Colonic mucosa (tissue), 4 donors: ENCODE data around the gene RAD51B. TPM values are rescaled to one million over a fixed set of nuclear protein-coding genes. Genes with fewer than 3 reads are reported as not detected.

Source experiments
- DNase-seq: peaks from one replicate; pipeline ENCODE4 v3.0.0-alpha.2; 2020
- H3K27ac ChIP-seq: fragments of 200-600 bp; one replicate; pipeline ENCODE4 v1.8.0; 2021
- H3K27me3 ChIP-seq: fragments of 200-600 bp; one replicate; pipeline ENCODE4 v1.8.0; 2021
- H3K36me3 ChIP-seq: fragments of 200-600 bp; one replicate; pipeline ENCODE4 v1.8.0; 2021
- H3K4me1 ChIP-seq: fragments of 200-600 bp; one replicate; pipeline ENCODE4 v1.8.0; 2021; ENCODE audit warnings: mild to moderate bottlenecking
- H3K4me3 ChIP-seq: fragments of 200-600 bp; one replicate; pipeline ENCODE4 v1.8.0; 2021
- H3K9ac ChIP-seq, 2 donors: one replicate each; pipeline ENCODE4 v1.7.0; 2013; ENCODE audit warnings: control low read depth in 2 of 2, low read depth in 2 of 2, low read length in 2 of 2
- H3K9me3 ChIP-seq: fragments of 200-600 bp; one replicate; pipeline ENCODE4 v1.8.0; 2021
- intact Hi-C: fragments of 100-400 bp; cut with DNase I; formaldehyde crosslinking; loops from one replicate; pipeline ENCODE4 v1.14.1; 2022
- total RNA-seq, 2 donors: library from RNA; stranded (reverse); fragmentation: NEBNext Ultra II Directional in 1 of 2; extraction: Animal tissue kit (Norgen Biotek cat#: 25700) in 1 of 2; gene quantifications; one replicate each; pipeline ENCODE4 v1.2.1, GENCODE V29; 2021
- TF ChIP-seq, protein P1 (sequence below): fragments of 200-600 bp; IDR thresholded peaks from one replicate; pipeline ENCODE4 v1.8.0; 2022; ENCODE audit warnings: antibody characterized with exemption, mild to moderate bottlenecking
- donor health status: healthy.
- donor health status: DM: no; HTN: no; CAD: no.
- donor health status: DM: no; HTN: no; CAD: no.

The RAD51B gene
- total RNA-seq, 2 donors from 2014 or later, result 12.7 to 22.0 TPM

DNA sequence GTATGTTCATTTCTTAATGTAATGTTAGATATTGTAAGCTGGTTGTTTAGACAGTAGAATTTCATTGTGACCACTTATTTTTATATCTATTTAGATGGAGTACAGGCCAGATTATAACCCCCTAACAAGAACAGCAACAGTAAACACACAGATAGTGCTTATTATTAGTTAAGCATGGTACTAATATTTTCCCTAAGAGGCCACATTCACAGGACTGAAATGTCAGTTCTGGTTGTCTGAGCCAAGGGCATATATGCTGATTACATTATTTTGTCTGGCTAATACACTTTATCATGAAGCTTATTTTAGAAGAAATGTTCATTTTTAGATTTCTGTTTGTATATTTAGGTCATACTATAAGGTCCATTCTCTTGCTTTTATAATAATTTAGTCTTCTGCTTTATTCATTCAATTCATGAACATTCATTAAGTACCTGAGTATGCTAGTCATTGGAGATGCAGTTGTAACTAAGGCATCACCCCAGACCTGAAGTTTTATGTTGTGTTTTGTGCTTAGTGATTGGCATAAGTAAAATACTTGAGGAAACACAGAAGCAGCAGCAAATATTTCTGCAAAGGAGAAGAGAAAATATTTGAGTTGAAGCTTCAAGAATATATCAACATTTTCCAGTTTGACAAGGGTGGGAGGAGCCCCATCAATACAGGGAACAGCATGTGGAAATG, 413.7 kb downstream of the RAD51B start:
- TF ChIP-seq, protein P1, sequence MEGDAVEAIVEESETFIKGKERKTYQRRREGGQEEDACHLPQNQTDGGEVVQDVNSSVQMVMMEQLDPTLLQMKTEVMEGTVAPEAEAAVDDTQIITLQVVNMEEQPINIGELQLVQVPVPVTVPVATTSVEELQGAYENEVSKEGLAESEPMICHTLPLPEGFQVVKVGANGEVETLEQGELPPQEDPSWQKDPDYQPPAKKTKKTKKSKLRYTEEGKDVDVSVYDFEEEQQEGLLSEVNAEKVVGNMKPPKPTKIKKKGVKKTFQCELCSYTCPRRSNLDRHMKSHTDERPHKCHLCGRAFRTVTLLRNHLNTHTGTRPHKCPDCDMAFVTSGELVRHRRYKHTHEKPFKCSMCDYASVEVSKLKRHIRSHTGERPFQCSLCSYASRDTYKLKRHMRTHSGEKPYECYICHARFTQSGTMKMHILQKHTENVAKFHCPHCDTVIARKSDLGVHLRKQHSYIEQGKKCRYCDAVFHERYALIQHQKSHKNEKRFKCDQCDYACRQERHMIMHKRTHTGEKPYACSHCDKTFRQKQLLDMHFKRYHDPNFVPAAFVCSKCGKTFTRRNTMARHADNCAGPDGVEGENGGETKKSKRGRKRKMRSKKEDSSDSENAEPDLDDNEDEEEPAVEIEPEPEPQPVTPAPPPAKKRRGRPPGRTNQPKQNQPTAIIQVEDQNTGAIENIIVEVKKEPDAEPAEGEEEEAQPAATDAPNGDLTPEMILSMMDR, result no peak
- H3K36me3 ChIP-seq, result no peaks in the 10 kb centered on the region
- no peak overlapping the region for H3K4me3 ChIP-seq
- no peak for DNase-seq
- H3K9me3 ChIP-seq, result no peaks in the 10 kb centered on the region
- H3K27ac ChIP-seq, result peak overlapping the region; percentile 74
- peaks cover 8% of the 10 kb centered on the region for H3K4me1 ChIP-seq
- no peak overlapping the region for H3K9ac ChIP-seq
- intact Hi-C loops, result loop anchor here (5.0 kb wide), 1 partner anchor 36 kb away; no protein-coding TSS in a partner anchor
- H3K27me3 ChIP-seq, result no peaks in the 10 kb centered on the region

DNA sequence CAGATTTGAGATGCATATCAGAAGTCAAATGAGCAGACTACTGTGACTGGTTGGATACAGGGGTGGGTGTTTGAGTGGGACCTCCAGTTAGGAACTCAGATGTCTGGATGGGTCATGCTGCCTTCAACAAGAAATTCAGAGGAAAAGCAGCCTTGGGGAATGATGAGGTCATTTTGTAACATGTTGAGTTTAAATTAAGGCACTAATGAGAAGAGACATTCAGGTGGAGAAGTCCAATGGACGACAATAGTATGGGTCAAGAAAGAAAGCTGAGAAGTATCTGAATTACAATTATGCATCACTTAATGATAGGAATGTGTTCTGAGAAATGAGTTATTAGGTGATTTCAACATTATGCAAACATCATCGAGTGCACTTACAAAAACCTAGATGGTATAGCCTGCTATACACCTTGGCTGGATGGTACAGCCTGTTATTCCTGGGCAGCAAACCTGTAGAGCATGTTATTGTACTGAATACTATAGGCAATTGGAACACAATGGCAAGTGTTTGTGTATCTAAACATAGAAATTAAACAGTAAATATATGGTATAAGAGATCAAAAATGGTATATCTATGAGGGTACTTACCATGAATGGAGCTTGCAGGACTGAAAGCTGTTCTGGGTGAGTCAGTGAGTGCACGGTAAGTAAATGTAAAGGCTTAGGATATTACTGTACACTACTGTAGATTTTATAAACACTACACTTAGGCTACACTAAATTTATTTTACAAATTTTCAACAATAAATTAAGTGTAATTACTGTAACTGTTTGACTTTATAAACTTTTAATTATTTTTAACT, 414.7 kb downstream of the RAD51B start:
- peaks cover 8% of the 10 kb centered on the region for H3K4me1 ChIP-seq
- H3K9me3 ChIP-seq, result no peaks in the 10 kb centered on the region
- H3K27me3 ChIP-seq, result no peaks in the 10 kb centered on the region
- H3K36me3 ChIP-seq, result no peaks in the 10 kb centered on the region
- intact Hi-C loops, result loop anchor here (5.0 kb wide), 1 partner anchor 37 kb away; no protein-coding TSS in a partner anchor
- TF ChIP-seq, protein P1, result no peak
- no peak overlapping the region for H3K4me3 ChIP-seq
- H3K9ac ChIP-seq, result no peak overlapping the region
- no peak overlapping the region for H3K27ac ChIP-seq
- no peak for DNase-seq

DNA sequence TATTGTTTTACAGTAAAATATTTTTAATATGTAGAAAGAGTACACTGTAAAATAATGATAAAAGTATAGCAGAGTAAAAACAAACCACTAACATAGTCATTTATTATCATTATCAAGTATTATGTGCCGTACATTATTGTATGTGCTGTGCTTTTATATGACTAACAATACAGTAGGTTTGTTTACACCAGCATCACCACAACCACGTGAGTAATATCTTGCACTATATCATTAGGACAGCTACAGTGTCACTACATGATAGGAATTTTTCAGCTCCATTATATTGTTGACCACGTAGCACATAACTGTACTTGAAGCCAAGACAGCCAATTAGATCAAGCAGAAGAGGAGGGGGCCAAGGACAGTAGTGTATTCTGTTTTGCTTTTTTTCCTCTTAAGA, 415.4 kb downstream of the RAD51B start:
- Histone ChIP-seq H3K27me3 (no peaks in the 10 kb centered on the region), H3K27ac (no peak overlapping the region), H3K9ac (no peak overlapping the region), H3K4me3 (no peak overlapping the region), H3K4me1 (peaks cover 8% of the 10 kb centered on the region), H3K36me3 (no peaks in the 10 kb centered on the region), H3K9me3 (no peaks in the 10 kb centered on the region)
- TF ChIP-seq, protein P1, result no peak
- intact Hi-C loops, result no loop called here
- no peak for DNase-seq

DNA sequence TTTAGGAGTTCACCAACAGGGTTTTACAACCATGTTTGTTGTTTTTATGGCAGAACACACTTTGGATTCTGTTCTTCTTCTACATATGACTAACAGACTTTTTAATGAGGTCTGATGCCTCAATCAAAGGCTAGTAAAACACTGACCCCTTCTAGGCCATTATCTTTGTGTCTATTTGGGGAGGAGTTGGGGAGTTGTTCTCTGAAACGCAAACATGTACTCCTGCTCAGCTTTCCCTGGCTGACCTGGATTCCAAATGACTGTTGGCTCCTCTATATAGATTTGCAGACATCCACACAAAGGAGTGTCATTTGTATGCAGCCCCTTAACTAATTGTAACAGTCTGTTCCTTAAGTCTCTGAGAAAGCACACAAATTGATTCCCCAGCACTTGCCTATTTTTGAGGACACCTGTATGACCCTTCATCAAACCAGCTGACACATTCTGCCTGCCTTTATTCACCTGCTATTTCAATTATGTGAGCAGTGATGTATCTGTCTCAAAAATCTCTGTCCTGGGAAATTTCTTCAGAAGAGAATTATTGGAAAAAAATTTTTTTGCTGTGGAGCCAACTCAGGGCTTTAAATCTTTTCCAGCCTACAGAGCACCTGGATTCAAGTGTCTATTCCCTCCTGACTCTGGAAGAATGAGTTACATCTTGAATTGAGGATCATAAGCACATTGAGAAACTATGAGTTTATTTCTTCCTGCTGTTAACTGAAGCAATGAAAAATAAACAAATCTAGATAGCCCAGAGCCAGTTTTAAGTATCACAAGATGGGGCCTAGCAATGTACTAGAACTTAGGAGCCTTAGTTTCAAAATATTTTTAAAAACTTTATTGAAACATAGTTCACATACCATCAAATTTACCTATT, 417.2 kb downstream of the RAD51B start:
- no peaks in the 10 kb centered on the region for H3K36me3 ChIP-seq
- intact Hi-C loops, result no loop called here
- peak overlapping the region in 1 of 2 donors; percentile 63 for H3K9ac ChIP-seq
- H3K27me3 ChIP-seq, result no peaks in the 10 kb centered on the region
- H3K27ac ChIP-seq, result peak overlapping the region; percentile 19
- no peak overlapping the region for H3K4me3 ChIP-seq
- no peaks in the 10 kb centered on the region for H3K9me3 ChIP-seq
- TF ChIP-seq, protein P1, result no peak
- H3K4me1 ChIP-seq, result peaks cover 9% of the 10 kb centered on the region
- DNase-seq, result no peak

DNA sequence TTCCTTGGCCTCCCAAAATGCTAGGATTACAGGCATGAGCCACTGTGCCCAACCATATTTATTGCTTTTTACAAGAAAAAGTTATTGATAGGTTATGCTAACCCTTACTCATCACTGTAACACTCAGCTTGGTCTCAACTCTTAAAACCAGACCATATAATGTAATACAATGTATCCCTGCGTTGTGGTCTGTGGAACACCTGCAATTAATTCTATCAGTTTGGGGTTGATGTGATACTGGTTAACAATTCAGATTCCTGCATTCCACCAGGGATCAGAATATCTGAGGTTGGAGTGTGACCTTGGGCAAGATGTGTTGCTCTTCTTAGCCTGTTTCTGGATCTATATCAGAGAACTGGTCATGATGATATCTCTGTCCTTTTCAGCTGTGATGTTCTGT, 419.0 kb downstream of the RAD51B start:
- H3K36me3 ChIP-seq, result no peaks in the 10 kb centered on the region
- peaks cover 8% of the 10 kb centered on the region for H3K4me1 ChIP-seq
- intact Hi-C loops, result no loop called here
- no peaks in the 10 kb centered on the region for H3K9me3 ChIP-seq
- H3K27me3 ChIP-seq, result no peaks in the 10 kb centered on the region
- DNase-seq, result no peak
- no peak overlapping the region for H3K4me3 ChIP-seq
- H3K27ac ChIP-seq, result peak overlapping the region; percentile 71
- TF ChIP-seq, protein P1, result no peak
- H3K9ac ChIP-seq, result no peak overlapping the region
